Activated CD4-positive, CD25-positive, alpha-beta regulatory T cell (primary cell): ENCODE results near the gene HNRNPAB.

Experiments used
- DNase-seq, 4 experiments: peaks; one replicate each; lab custom pipeline; 2025; lab: John Stamatoyannopoulos, UW

The HNRNPAB gene

GRCh38 chr5:178204182-178204934 lies at the start of gene HNRNPAB:
HNRNPAB (plus strand) TSS chr5:178204533; CDS start chr5:178204838, 305 bp downstream.
- DNase-seq = peak; percentile 86 to 92 (median 88)

GRCh38 chr5:178155065-178155464 lies 49.3 kb upstream of the HNRNPAB start:
- no peak for DNase-seq

GRCh38 chr5:178160176-178160575 lies 44.2 kb upstream of the HNRNPAB start:
- no peak for DNase-seq

- no peak for DNase-seq
Observed at GRCh38 chr5:178162481-178162880, 41.9 kb upstream of the HNRNPAB start.

- peak; percentile 79 to 97 (median 89) for DNase-seq
Observed at GRCh38 chr5:178163772-178164735, 40.3 kb upstream of the HNRNPAB start.

- DNase-seq = no peak
Observed at GRCh38 chr5:178165581-178165980, 38.8 kb upstream of the HNRNPAB start.

GRCh38 chr5:178170455-178170854 lies 33.9 kb upstream of the HNRNPAB start:
- no peak for DNase-seq

- DNase-seq = no peak
Observed at GRCh38 chr5:178174456-178174855, 29.9 kb upstream of the HNRNPAB start.

GRCh38 chr5:178176791-178177190 lies 27.5 kb upstream of the HNRNPAB start:
- DNase-seq = no peak

- no peak for DNase-seq
Observed at GRCh38 chr5:178177569-178177968, 26.8 kb upstream of the HNRNPAB start.

GRCh38 chr5:178180141-178180863 lies 24.0 kb upstream of the HNRNPAB start:
- no peak for DNase-seq

- DNase-seq = no peak
Observed at GRCh38 chr5:178182158-178182876, 22.0 kb upstream of the HNRNPAB start.

GRCh38 chr5:178186427-178186826 lies 17.9 kb upstream of the HNRNPAB start:
- DNase-seq = no peak

GRCh38 chr5:178187014-178187413 lies 17.3 kb upstream of the HNRNPAB start, which contains the start of gene GMCL2:
GMCL2 (minus strand) TSS chr5:178187371; CDS start chr5:178187299, 72 bp downstream.
- no peak for DNase-seq

GRCh38 chr5:178189433-178189832 lies 14.9 kb upstream of the HNRNPAB start:
- no peak for DNase-seq

- DNase-seq = no peak
Observed at GRCh38 chr5:178191661-178192060, 12.7 kb upstream of the HNRNPAB start.

GRCh38 chr5:178192244-178192643 lies 12.1 kb upstream of the HNRNPAB start:
- no peak for DNase-seq

- no peak for DNase-seq
Observed at GRCh38 chr5:178192787-178193186, 11.5 kb upstream of the HNRNPAB start.

GRCh38 chr5:178193251-178193809 lies 11.0 kb upstream of the HNRNPAB start:
- no peak for DNase-seq

- DNase-seq = no peak
Observed at GRCh38 chr5:178194026-178194425, 10.3 kb upstream of the HNRNPAB start.

- no peak for DNase-seq
Observed at GRCh38 chr5:178196281-178196812, 8.0 kb upstream of the HNRNPAB start.
